H1 (cell line): Measurements from ENCODE around the gene SYNPR. TPM values are rescaled to one million over a fixed set of nuclear protein-coding genes. Genes with fewer than 3 reads are reported as not detected.

ENCODE experiments used
- CTCF ChIA-PET: fragments of 300-600 bp; sonication (Branson Sonifier 250); formaldehyde crosslinking; loops from one replicate; lab custom pipeline; 2021; ENCODE audit not compliant: partially characterized antibody; lab: Charles Lee
- POLR2A ChIA-PET: fragments of 300-600 bp; sonication (Branson Sonifier 250); formaldehyde crosslinking; loops from one replicate; lab custom pipeline; 2021; ENCODE audit warnings: inconsistent platforms; ENCODE audit not compliant: partially characterized antibody; lab: Charles Lee
- DNase-seq, 2 experiments: peaks; one replicate each; pipeline versions ENCODE4 v3.0.0 to v3.0.0-alpha.2; 2010 to 2022; ENCODE audit warnings: low spot score in 2 of 2, low read depth in 1 of 2, mixed read lengths in 1 of 2
- FAIRE-seq: peaks from 2 replicates; lab custom pipeline; 2011; peaks lifted over from hg19 to GRCh38; lab: Jason Lieb, UNC
- H2AFZ ChIP-seq: 2 replicates; pipeline ENCODE4 v1.8.1; 2012; ENCODE audit warnings: low read length, inconsistent platforms
- H2AK5ac ChIP-seq: 2 replicates; pipeline ENCODE4 v1.6.1; 2013; ENCODE audit warnings: low read depth, low read length
- H2BK120ac ChIP-seq: replicated peaks from 2 replicates; pipeline ENCODE3; 2013; ENCODE audit warnings: low read depth, low read length, inconsistent platforms
- H2BK12ac ChIP-seq: 2 replicates; pipeline ENCODE4 v1.6.1; 2013; ENCODE audit warnings: low read depth, low read length
- H2BK15ac ChIP-seq: 2 replicates; pipeline ENCODE4 v1.6.1; 2013; ENCODE audit warnings: low read length
- H2BK20ac ChIP-seq: 2 replicates; pipeline ENCODE4 v1.6.1; 2013; ENCODE audit warnings: low read length
- H2BK5ac ChIP-seq: 2 replicates; pipeline ENCODE4 v1.6.1; 2013; ENCODE audit warnings: low read depth, low read length
- H3K14ac ChIP-seq: 2 replicates; pipeline ENCODE4 v1.6.1; 2013; ENCODE audit warnings: inconsistent platforms; ENCODE audit not compliant: insufficient read length
- H3K18ac ChIP-seq: 2 replicates; pipeline ENCODE4 v1.6.1; 2013; ENCODE audit warnings: low read length; ENCODE audit errors: extremely low read depth
- H3K23ac ChIP-seq: 2 replicates; pipeline ENCODE4 v1.6.1; 2013; ENCODE audit warnings: inconsistent platforms; ENCODE audit not compliant: insufficient read length
- H3K23me2 ChIP-seq: 2 replicates; pipeline ENCODE4 v1.6.1; 2013; ENCODE audit warnings: low read depth, low read length
- H3K27ac ChIP-seq: 2 replicates; pipeline ENCODE4 v1.6.1; 2011; ENCODE audit warnings: low read depth, low read length, inconsistent platforms
- H3K27me3 ChIP-seq, 4 experiments: replicated peaks in 1 of 4; 1 replicate in 1 of 4; 2 replicates in 3 of 4; pipeline versions ENCODE4 v1.6.1 to v1.8.1; 2011 to 2013; ENCODE audit warnings: low read length in 3 of 4, mild to moderate bottlenecking in 3 of 4, inconsistent platforms in 2 of 4, mixed read lengths in 2 of 4, moderate library complexity in 1 of 4; ENCODE audit not compliant: control insufficient read depth in 3 of 4, insufficient read depth in 3 of 4; ENCODE audit errors: extremely low read depth in 1 of 4
- H3K36me3 ChIP-seq, 4 experiments: 2 replicates each; pipeline versions ENCODE4 v1.6.1 to v1.8.1; 2011 to 2013; ENCODE audit warnings: mild to moderate bottlenecking in 4 of 4, low read length in 3 of 4, moderate library complexity in 2 of 4, control low read depth in 1 of 4, inconsistent platforms in 1 of 4; ENCODE audit not compliant: insufficient read depth in 4 of 4, control insufficient read depth in 2 of 4
- H3K4ac ChIP-seq: replicated peaks from 2 replicates; pipeline ENCODE3; 2013; ENCODE audit warnings: low read length, low read depth, mixed read lengths, inconsistent platforms; ENCODE audit not compliant: insufficient read length
- H3K4me1 ChIP-seq, 4 experiments: replicated peaks in 1 of 4; 1 replicate in 1 of 4; 2 replicates in 3 of 4; pipeline versions ENCODE4 v1.6.1 to v1.8.1; 2011 to 2013; ENCODE audit warnings: low read length in 3 of 4, inconsistent platforms in 2 of 4, mixed read lengths in 1 of 4; ENCODE audit not compliant: insufficient read depth in 4 of 4, control insufficient read depth in 3 of 4
- H3K4me2 ChIP-seq, 2 experiments: 2 replicates each; pipeline versions ENCODE4 v1.6.1 to v1.8.1; 2011 to 2013; ENCODE audit warnings: low read depth in 2 of 2, low read length in 2 of 2, control low read depth in 1 of 2, inconsistent platforms in 1 of 2, mild to moderate bottlenecking in 1 of 2; ENCODE audit not compliant: insufficient read depth in 1 of 2
- H3K4me3 ChIP-seq, 4 experiments: fragments of 200-600, 300-600 bp in 1 of 4; sonication (generic), shearing (Covaris generic), sonication (Bioruptor Twin) in 1 of 4; 2 replicates each; pipeline versions ENCODE4 v1.5.1 to v1.8.1; 2011 to 2016; ENCODE audit warnings: low read length in 4 of 4, low read depth in 3 of 4, control low read depth in 2 of 4, inconsistent platforms in 2 of 4, mild to moderate bottlenecking in 2 of 4, mixed read lengths in 1 of 4, moderate library complexity in 1 of 4; ENCODE audit not compliant: insufficient read depth in 2 of 4; ENCODE audit errors: extremely low read depth in 1 of 4
- H3K56ac ChIP-seq: replicated peaks from 2 replicates; pipeline ENCODE3; 2013; ENCODE audit warnings: low read depth, mild to moderate bottlenecking, mixed read lengths, low read length, inconsistent platforms; ENCODE audit not compliant: insufficient read length
- H3K79me1 ChIP-seq: 2 replicates; pipeline ENCODE4 v1.6.1; 2013; ENCODE audit warnings: low read depth, low read length, control low read depth
- H3K79me2 ChIP-seq, 2 experiments: 2 replicates each; pipeline versions ENCODE4 v1.6.1 to v1.8.1; 2012 to 2013; ENCODE audit warnings: low read length in 2 of 2, mild to moderate bottlenecking in 2 of 2, inconsistent platforms in 1 of 2; ENCODE audit not compliant: insufficient read depth in 2 of 2, control insufficient read depth in 1 of 2
- H3K9ac ChIP-seq, 4 experiments: replicated peaks in 1 of 4; 1 replicate in 1 of 4; 2 replicates in 3 of 4; pipeline versions ENCODE4 v1.6.1 to v1.8.1; 2011 to 2013; ENCODE audit warnings: low read depth in 3 of 4, low read length in 3 of 4, control low read depth in 2 of 4, mild to moderate bottlenecking in 2 of 4, moderate library complexity in 2 of 4, inconsistent platforms in 1 of 4; ENCODE audit errors: extremely low read depth in 1 of 4
- H3K9me3 ChIP-seq, 2 experiments: 2 replicates each; pipeline versions ENCODE4 v1.6.1 to v1.8.1; 2012 to 2013; ENCODE audit warnings: mild to moderate bottlenecking in 2 of 2, moderate library complexity in 2 of 2, control low read depth in 1 of 2, inconsistent platforms in 1 of 2, low read depth in 1 of 2, low read length in 1 of 2, mixed read lengths in 1 of 2; ENCODE audit not compliant: insufficient read depth in 2 of 2
- H4K20me1 ChIP-seq, 2 experiments: replicated peaks in 1 of 2; 2 replicates each; pipeline versions ENCODE3 to v1.8.1; 2011 to 2013; ENCODE audit warnings: inconsistent platforms in 2 of 2, low read length in 2 of 2, mild to moderate bottlenecking in 1 of 2; ENCODE audit not compliant: insufficient read depth in 2 of 2, control insufficient read depth in 1 of 2
- H4K5ac ChIP-seq: 2 replicates; pipeline ENCODE4 v1.6.1; 2013; ENCODE audit warnings: low read length, low read depth, mixed read lengths, inconsistent platforms; ENCODE audit not compliant: insufficient read length
- H4K8ac ChIP-seq: 2 replicates; pipeline ENCODE4 v1.8.0; 2013; ENCODE audit warnings: mild to moderate bottlenecking, moderate library complexity, low read length, inconsistent platforms; ENCODE audit not compliant: insufficient read depth; ENCODE audit errors: extremely low read depth
- H4K91ac ChIP-seq: replicated peaks from 2 replicates; pipeline ENCODE3; 2013; ENCODE audit warnings: low read length, mixed read lengths, inconsistent platforms; ENCODE audit not compliant: insufficient read length
- CHD2 ChIP-seq: IDR thresholded peaks from 2 replicates; pipeline ENCODE4 v1.6.1; 2012; ENCODE audit warnings: low read length, improper control_type of control experiment
- HDAC6 ChIP-seq: IDR thresholded peaks from one replicate; pipeline ENCODE4 v1.7.1; 2012; ENCODE audit warnings: low read depth, mild to moderate bottlenecking, inconsistent platforms, low read length, moderate library complexity
- SIN3A ChIP-seq, 2 experiments: IDR thresholded peaks in 1 of 2; conservative IDR thresholded peaks in 1 of 2; 2 replicates each; pipeline ENCODE4 v1.6.1; 2011 to 2012; ENCODE audit warnings: low read length in 2 of 2, improper control_type of control experiment in 1 of 2, low read depth in 1 of 2, mild to moderate bottlenecking in 1 of 2
- SIRT6 ChIP-seq: IDR thresholded peaks from one replicate; pipeline ENCODE4 v1.7.1; 2012; ENCODE audit warnings: low read length, inconsistent platforms
- SUZ12 ChIP-seq: fragments of 200-600 bp; sonication (generic); IDR thresholded peaks from 2 replicates; pipeline ENCODE4 v1.6.1; 2012; ENCODE audit warnings: mild to moderate bottlenecking, inconsistent platforms, low read length, moderate library complexity, mixed read lengths
- YY1 ChIP-seq: IDR thresholded peaks from 2 replicates; pipeline ENCODE4 v1.6.1; 2011; ENCODE audit warnings: low read depth, mild to moderate bottlenecking, low read length
- WGBS, 2 experiments: shearing (Covaris generic) in 1 of 2; methylation state at CpG; one replicate each; pipeline versions ENCODE4 v1.1.6 to v1.1.7; 2013 to 2015; ENCODE audit warnings: low lambda C conversion rate in 2 of 2, mixed read lengths in 2 of 2, inconsistent platforms in 1 of 2, low coverage in 1 of 2, missing lambda C conversion rate in 1 of 2; ENCODE audit not compliant: insufficient replicate concordance in 2 of 2, insufficient coverage in 1 of 2, insufficient read length in 1 of 2; ENCODE audit errors: extremely low coverage in 1 of 2, missing lambda C conversion rate in 1 of 2; 5-methylcytosine and 5-hydroxymethylcytosine counted together
- polyA plus RNA-seq, 7 experiments: library from polyadenylated mRNA; depleted of rRNA in 3 of 7; stranded (reverse) in 5 of 7; unstranded in 2 of 7; fragments of >200 nt in 5 of 7; fragments of 200-250 nt in 2 of 7; gene quantifications; 1 replicate in 5 of 7; 2 replicates in 1 of 7; 4 replicates in 1 of 7; pipeline versions ENCODE4 v1.2.1 to v1.2.3, GENCODE V29; 2011 to 2013; ENCODE audit warnings: missing spikeins in 2 of 7, mixed read lengths in 2 of 7
- total RNA-seq: library from RNA; stranded (reverse); fragmentation: NEBNext Ultra II Directional; extraction: Animal tissue kit (Norgen Biotek cat#: 25700); gene quantifications from 2 replicates; pipeline ENCODE4 v1.2.1, GENCODE V29; 2021
- TF ChIP-seq, protein P1 (sequence below), 3 experiments: IDR thresholded peaks; 1 replicate in 2 of 3; 2 replicates in 1 of 3; pipeline versions ENCODE4 v1.5.1 to v1.6.1; 2011; ENCODE audit warnings: low read length in 3 of 3, mild to moderate bottlenecking in 3 of 3, inconsistent platforms in 2 of 3, low read depth in 1 of 3, moderate library complexity in 1 of 3; ENCODE audit not compliant: insufficient read depth in 1 of 3; ENCODE audit errors: control extremely low read depth in 1 of 3
- TF ChIP-seq, protein P2 (sequence below): IDR thresholded peaks from 2 replicates; pipeline ENCODE4 v1.6.1; 2011; ENCODE audit warnings: low read depth, mild to moderate bottlenecking, low read length; ENCODE audit not compliant: insufficient read depth

The SYNPR gene
- total and polyA plus RNA-seq, 2 of the 8 experiments (the other 6 are each of a cell fraction or from before 2014, with no cell fraction given) = 0.39 to 0.99 TPM

DNA sequence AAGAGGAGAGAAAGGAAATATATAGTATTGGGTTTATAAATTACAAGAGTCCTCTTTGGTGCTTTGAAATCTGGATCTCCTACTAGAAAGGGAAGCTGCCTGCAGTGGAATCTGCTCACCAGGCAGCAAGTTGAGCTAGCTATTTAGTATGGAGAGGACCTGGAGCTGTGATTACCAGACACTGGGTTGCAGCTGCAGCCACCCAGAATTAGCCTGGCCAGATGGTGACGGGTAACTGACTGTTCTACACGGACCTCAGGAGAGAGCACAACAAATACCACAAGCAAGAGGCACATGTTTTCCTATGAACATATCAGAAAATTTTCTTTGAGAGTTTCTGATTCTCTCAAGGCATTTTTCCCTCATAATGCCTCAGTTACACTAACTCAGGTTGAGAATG is 46.5 kb downstream of the SYNPR start:
- DNase-seq = no peak
- no peak overlapping the region for H2BK5ac ChIP-seq
- CTCF ChIA-PET = interaction anchor here (0.7 to 0.9 kb wide), 2 partner anchors 26 to 175 kb away, joined by 3 read pairs; no protein-coding TSS in a partner anchor

More for the DNA sequence above, 46.5 kb downstream of the SYNPR start:
- no peak for FAIRE-seq
- Histone ChIP-seq H3K9me3 (no peaks in the 10 kb centered on the region), H3K14ac (no peak overlapping the region), H3K4me2 (no peak overlapping the region), H3K23ac (no peak overlapping the region), H3K4ac (no peak overlapping the region), H3K27me3 (no peaks in the 10 kb centered on the region; a peak in 3 of 7 replicates), H4K20me1 (no peaks in the 10 kb centered on the region), H3K9ac (no peak overlapping the region), H3K23me2 (no peaks in the 10 kb centered on the region), H4K8ac (no peak overlapping the region), H4K5ac (no peak overlapping the region), H2BK20ac (no peak overlapping the region), H3K79me2 (no peaks in the 10 kb centered on the region), H3K56ac (no peak overlapping the region), H3K36me3 (no peaks in the 10 kb centered on the region), H3K79me1 (no peaks in the 10 kb centered on the region), H2BK120ac (no peak overlapping the region), H3K27ac (no peak overlapping the region), H3K4me3 (no peak overlapping the region), H2AK5ac (no peak overlapping the region), H3K4me1 (no peaks in the 10 kb centered on the region), H2BK12ac (no peak overlapping the region), H4K91ac (no peak overlapping the region), H3K18ac (no peak overlapping the region), H2AFZ (no peak overlapping the region), H2BK15ac (no peak overlapping the region)
- TF ChIP-seq SUZ12 (no peak), SIN3A (conservative IDR thresholded peaks at IDR 0.05 in 1 of 2, IDR thresholded peaks at IDR 0.05 in 1 of 2; ENCODE audit: low read depth in 1 of 2, low read length in 2 of 2) (no peak), HDAC6 (no peak), CHD2 (no peak), YY1 (no peak), SIRT6 (no peak)
- TF ChIP-seq, protein P1, sequence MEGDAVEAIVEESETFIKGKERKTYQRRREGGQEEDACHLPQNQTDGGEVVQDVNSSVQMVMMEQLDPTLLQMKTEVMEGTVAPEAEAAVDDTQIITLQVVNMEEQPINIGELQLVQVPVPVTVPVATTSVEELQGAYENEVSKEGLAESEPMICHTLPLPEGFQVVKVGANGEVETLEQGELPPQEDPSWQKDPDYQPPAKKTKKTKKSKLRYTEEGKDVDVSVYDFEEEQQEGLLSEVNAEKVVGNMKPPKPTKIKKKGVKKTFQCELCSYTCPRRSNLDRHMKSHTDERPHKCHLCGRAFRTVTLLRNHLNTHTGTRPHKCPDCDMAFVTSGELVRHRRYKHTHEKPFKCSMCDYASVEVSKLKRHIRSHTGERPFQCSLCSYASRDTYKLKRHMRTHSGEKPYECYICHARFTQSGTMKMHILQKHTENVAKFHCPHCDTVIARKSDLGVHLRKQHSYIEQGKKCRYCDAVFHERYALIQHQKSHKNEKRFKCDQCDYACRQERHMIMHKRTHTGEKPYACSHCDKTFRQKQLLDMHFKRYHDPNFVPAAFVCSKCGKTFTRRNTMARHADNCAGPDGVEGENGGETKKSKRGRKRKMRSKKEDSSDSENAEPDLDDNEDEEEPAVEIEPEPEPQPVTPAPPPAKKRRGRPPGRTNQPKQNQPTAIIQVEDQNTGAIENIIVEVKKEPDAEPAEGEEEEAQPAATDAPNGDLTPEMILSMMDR (IDR thresholded peaks at IDR 0.05; ENCODE audit: control extremely low read depth in 1 of 3, insufficient read depth in 1 of 3, low read depth in 1 of 3, low read length in 3 of 3) = no peak
- TF ChIP-seq, protein P2, sequence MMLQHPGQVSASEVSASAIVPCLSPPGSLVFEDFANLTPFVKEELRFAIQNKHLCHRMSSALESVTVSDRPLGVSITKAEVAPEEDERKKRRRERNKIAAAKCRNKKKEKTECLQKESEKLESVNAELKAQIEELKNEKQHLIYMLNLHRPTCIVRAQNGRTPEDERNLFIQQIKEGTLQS = no peak
- WGBS, 2 experiments = 87% methylated on average over 2 of the region's 2 CpGs; no CpG with 5 or more reads in 1 of the 2 experiments
- POLR2A ChIA-PET = no interaction called here
